ENCODE results near the gene MMP15.

DNA sequence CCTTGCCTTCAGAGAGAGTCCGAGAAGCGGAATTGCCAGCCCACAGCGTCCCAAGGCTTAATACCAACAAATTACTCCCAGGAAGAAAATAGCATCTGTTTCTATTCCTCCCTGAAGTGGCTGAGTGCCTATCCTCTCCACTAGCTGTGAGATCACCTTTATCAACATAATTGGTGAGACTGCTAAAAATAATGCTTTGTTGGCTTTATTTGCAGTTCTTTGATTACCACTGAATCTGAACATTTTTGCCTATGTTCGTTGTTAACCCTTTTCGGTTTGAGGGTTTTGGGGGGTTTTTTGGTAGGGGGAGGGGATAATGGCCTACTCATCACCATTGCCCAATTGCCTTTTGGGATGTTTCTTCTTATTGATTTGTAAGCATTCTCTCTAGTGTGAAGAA lies 31.0 kb downstream of the MMP15 start:
- TF ChIP-seq POLR2A (IDR thresholded peaks at IDR 0.05; ENCODE audit: low read length) (no peak), GATA1 (IDR thresholded peaks at IDR 0.05; ENCODE audit: low read depth, low read length) (no peak)
